GM12878 (cell line): Measurements from ENCODE around the gene CLDN19. TPM values are rescaled to one million over a fixed set of nuclear protein-coding genes. Genes with fewer than 3 reads are reported as not detected.

ENCODE experiments used
- ATAC-seq: fragments of 200-7000 bp; cut with Tn5 transposase; 3 replicates; pipeline ENCODE4 v1.9.1; 2020; ENCODE audit warnings: mild to moderate bottlenecking, moderate library complexity
- BruUV-seq: library from RNA; stranded (reverse); fragments of 400-500 nt; replicated peaks from 2 replicates; lab custom pipeline; 2021; lab: Mats Ljungman, UMichigan
- CTCF ChIA-PET: fragments of 300-600 bp; sonication (Branson Sonifier 250); formaldehyde crosslinking; extraction: SDS; loops from one replicate; lab custom pipeline; 2021; ENCODE audit warnings: inconsistent platforms; lab: Yijun Ruan, JAX
- POLR2A ChIA-PET: fragments of 350-600 bp; formaldehyde crosslinking; extraction: SDS; loops from one replicate; lab custom pipeline; 2021; ENCODE audit warnings: inconsistent platforms; lab: Charles Lee
- RAD21 ChIA-PET: fragments of 300-600 bp; sonication (Branson Sonifier 250); formaldehyde crosslinking; loops from one replicate; lab custom pipeline; 2023; ENCODE audit warnings: antibody characterized with exemption; ENCODE audit not compliant: unreplicated experiment; lab: Charles Lee
- SMC1A ChIA-PET: fragments of 300-600 bp; sonication (Branson Sonifier 250); formaldehyde crosslinking; loops from one replicate; lab custom pipeline; 2023; ENCODE audit not compliant: unreplicated experiment, uncharacterized antibody; lab: Charles Lee
- DNase-seq: peaks from one replicate; pipeline ENCODE4 v3.0.0-alpha.2; 2011; ENCODE audit warnings: low read depth, low spot score
- FAIRE-seq: peaks from 3 replicates; lab custom pipeline; 2011; peaks lifted over from hg19 to GRCh38; lab: Jason Lieb, UNC
- H2AFZ ChIP-seq: 2 replicates; pipeline ENCODE4 v1.6.0; 2011; ENCODE audit warnings: low read depth, low read length, control low read depth; ENCODE audit not compliant: control insufficient read depth
- H3K27ac ChIP-seq: 2 replicates; pipeline ENCODE4 v1.5.1; 2011; ENCODE audit warnings: control low read depth; ENCODE audit not compliant: control insufficient read depth, insufficient read depth
- H3K27me3 ChIP-seq, 2 experiments: replicated peaks in 1 of 2; 2 replicates each; pipeline versions ENCODE4 v1.6.0 to v1.6.1; 2011; ENCODE audit warnings: low read length in 1 of 2; ENCODE audit not compliant: control insufficient read depth in 2 of 2, insufficient read depth in 2 of 2
- H3K36me3 ChIP-seq, 2 experiments: 2 replicates each; pipeline ENCODE4 v1.5.1; 2011; ENCODE audit warnings: low read length in 1 of 2; ENCODE audit not compliant: control insufficient read depth in 2 of 2, insufficient read depth in 2 of 2
- H3K4me1 ChIP-seq: 2 replicates; pipeline ENCODE4 v1.6.1; 2011; ENCODE audit warnings: mild to moderate bottlenecking, low read length, moderate library complexity, mixed read lengths; ENCODE audit not compliant: control insufficient read depth, insufficient read depth
- H3K4me2 ChIP-seq: 2 replicates; pipeline ENCODE4 v1.6.0; 2011; ENCODE audit warnings: control low read depth; ENCODE audit not compliant: control insufficient read depth, insufficient read depth
- H3K4me3 ChIP-seq: fragments of 200-600 bp; sonication (generic); 2 replicates; pipeline ENCODE4 v1.5.1; 2016
- H3K79me2 ChIP-seq: 2 replicates; pipeline ENCODE4 v1.6.0; 2011; ENCODE audit warnings: low read length; ENCODE audit not compliant: control insufficient read depth, insufficient read depth
- H3K9ac ChIP-seq: 2 replicates; pipeline ENCODE4 v1.8.0; 2011; ENCODE audit warnings: low read length, control low read depth, mixed read lengths; ENCODE audit not compliant: control insufficient read depth, insufficient read depth
- H3K9me3 ChIP-seq: replicated peaks from 3 replicates; pipeline ENCODE4 v1.5.1; 2011; ENCODE audit warnings: mild to moderate bottlenecking, low read length; ENCODE audit not compliant: control insufficient read depth, insufficient read depth
- H4K20me1 ChIP-seq: 2 replicates; pipeline ENCODE4 v1.6.0; 2011; ENCODE audit not compliant: control insufficient read depth, insufficient read depth
- BACH1 ChIP-seq: fragments of 450-650 bp; IDR thresholded peaks from 2 replicates; pipeline ENCODE4 v1.6.1; 2017; ENCODE audit warnings: mild to moderate bottlenecking, borderline replicate concordance
- E2F8 ChIP-seq: fragments of 450-650 bp; IDR thresholded peaks from 2 replicates; pipeline ENCODE4 v1.6.1; 2018; ENCODE audit warnings: mild to moderate bottlenecking, low read depth, moderate library complexity; ENCODE audit not compliant: partially characterized antibody
- KLF5 ChIP-seq: fragments of 450-650 bp; IDR thresholded peaks from 2 replicates; pipeline ENCODE4 v1.6.1; 2014; ENCODE audit warnings: mild to moderate bottlenecking; ENCODE audit not compliant: partially characterized antibody
- MLLT1 ChIP-seq: fragments of 450-650 bp; IDR thresholded peaks from 2 replicates; pipeline ENCODE4 v1.6.1; 2016; ENCODE audit warnings: mild to moderate bottlenecking
- SUZ12 ChIP-seq: fragments of 200-600 bp; sonication (generic); IDR thresholded peaks from one replicate; pipeline ENCODE4 v1.6.1; 2018; ENCODE audit warnings: antibody characterized with exemption, mild to moderate bottlenecking; ENCODE audit not compliant: unreplicated experiment
- TBL1XR1 ChIP-seq: IDR thresholded peaks from 2 replicates; pipeline ENCODE4 v1.6.1; 2012; ENCODE audit warnings: low read depth, low read length, improper control_type of control experiment
- ZZZ3 ChIP-seq: IDR thresholded peaks from 2 replicates; pipeline ENCODE4 v1.6.1; 2011; ENCODE audit warnings: low read depth; ENCODE audit not compliant: control insufficient read depth, insufficient read length
- WGBS: methylation state at CpG from one replicate; pipeline ENCODE4 v1.1.6; 2016; ENCODE audit warnings: low lambda C conversion rate; ENCODE audit not compliant: insufficient replicate concordance, insufficient coverage; ENCODE audit errors: missing lambda C conversion rate; 5-methylcytosine and 5-hydroxymethylcytosine counted together
- in situ Hi-C: fragments of 300-500 bp; cut with MboI; formaldehyde crosslinking; loops from 9 replicates; pipeline ENCODE4 v1.14.3; 2018; ENCODE audit warnings: mixed read lengths
- intact Hi-C: fragments of 100-400 bp; cut with micrococcal nuclease; formaldehyde crosslinking; loops from one replicate; pipeline ENCODE4 v1.14.2; 2022; ENCODE audit not compliant: unreplicated experiment
- polyA plus RNA-seq, 11 experiments: library from polyadenylated mRNA; depleted of rRNA in 4 of 11; unstranded in 6 of 11; stranded (reverse) in 5 of 11; fragments of >200 nt; fragmentation: Nextera tagmentation in 4 of 11; fragmentation: Illumina TruSeq in 1 of 11; extraction: Ambion mirVana in 4 of 11; extraction: Trizol in 1 of 11; gene quantifications; 1 replicate in 1 of 11; 2 replicates in 10 of 11; pipeline versions ENCODE4 v1.2.1 to v1.2.3, GENCODE V29; 2011 to 2016; ENCODE audit warnings: inconsistent platforms in 2 of 11, missing spikeins in 2 of 11, low read depth in 1 of 11
- total RNA-seq, 4 experiments: library from RNA; depleted of rRNA in 3 of 4; stranded (reverse); fragments of >200 nt in 3 of 4; fragmentation: Illumina TruSeq in 1 of 4; extraction: Trizol in 1 of 4; gene quantifications; 2 replicates each; pipeline versions ENCODE4 v1.2.1 to v1.2.3, GENCODE V29; 2013 to 2021

CLDN19 gene
- total and polyA plus RNA-seq, 10 of the 15 experiments (the other 5 are each of a cell fraction or from before 2014, with no cell fraction given): not detected

DNA sequence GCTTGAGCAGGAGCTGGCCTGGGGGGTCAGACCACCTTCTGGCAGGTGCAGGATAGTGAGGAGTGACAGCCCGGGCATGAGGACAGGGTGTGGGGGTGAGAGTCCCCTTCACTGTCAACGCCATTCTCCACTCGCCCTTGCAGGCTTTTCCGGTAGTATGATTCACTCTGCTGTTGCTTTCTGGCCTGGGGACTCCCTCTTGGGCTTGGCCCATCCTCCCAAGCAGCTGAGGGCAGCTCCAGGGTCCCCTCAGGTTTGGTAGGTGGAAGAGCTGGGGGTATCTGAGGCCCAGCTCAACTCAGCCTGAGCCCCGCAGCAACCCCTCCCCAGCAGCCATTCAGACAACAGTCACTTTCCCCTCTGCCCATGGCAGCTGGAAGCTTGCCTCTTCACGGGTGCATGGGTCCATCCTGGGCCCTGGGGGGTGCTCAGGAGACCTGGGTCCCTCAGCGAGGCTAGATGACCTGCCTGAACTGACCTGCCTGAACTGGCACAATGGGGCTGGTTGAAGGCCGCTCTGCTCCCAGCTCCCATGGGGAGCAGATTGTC lies 1.3 kb downstream of the CLDN19 start:
- CTCF ChIA-PET: no interaction called here
- no peaks in the 10 kb centered on the region for H3K79me2 ChIP-seq
- SMC1A ChIA-PET: no interaction called here
- ATAC-seq: no peak
- no peaks in the 10 kb centered on the region for H3K36me3 ChIP-seq
- no peak for TF ChIP-seq BACH1
- TF ChIP-seq, all 136 proteins: peak for 0
- Histone ChIP-seq H2AFZ (no peak overlapping the region), H3K27me3 (no peaks in the 10 kb centered on the region), H3K9ac (no peak overlapping the region), H3K4me3 (no peak overlapping the region), H4K20me1 (no peaks in the 10 kb centered on the region), H3K4me2 (no peak overlapping the region), H3K27ac (no peak overlapping the region), H3K9me3 (no peaks in the 10 kb centered on the region), H3K4me1 (peaks cover 11% of the 10 kb centered on the region)
- no TSS peak for BruUV-seq
- FAIRE-seq: no peak
- RAD21 ChIA-PET: no interaction called here
- no peak for DNase-seq
- 45% methylated on average over 8 of the region's 8 CpGs for WGBS
- in situ Hi-C loops (loop anchor here (10.0 kb wide), 1 partner anchor 144 kb away; no protein-coding TSS in a partner anchor), intact Hi-C loops (no loop called here)
- POLR2A ChIA-PET: no interaction called here

DNA sequence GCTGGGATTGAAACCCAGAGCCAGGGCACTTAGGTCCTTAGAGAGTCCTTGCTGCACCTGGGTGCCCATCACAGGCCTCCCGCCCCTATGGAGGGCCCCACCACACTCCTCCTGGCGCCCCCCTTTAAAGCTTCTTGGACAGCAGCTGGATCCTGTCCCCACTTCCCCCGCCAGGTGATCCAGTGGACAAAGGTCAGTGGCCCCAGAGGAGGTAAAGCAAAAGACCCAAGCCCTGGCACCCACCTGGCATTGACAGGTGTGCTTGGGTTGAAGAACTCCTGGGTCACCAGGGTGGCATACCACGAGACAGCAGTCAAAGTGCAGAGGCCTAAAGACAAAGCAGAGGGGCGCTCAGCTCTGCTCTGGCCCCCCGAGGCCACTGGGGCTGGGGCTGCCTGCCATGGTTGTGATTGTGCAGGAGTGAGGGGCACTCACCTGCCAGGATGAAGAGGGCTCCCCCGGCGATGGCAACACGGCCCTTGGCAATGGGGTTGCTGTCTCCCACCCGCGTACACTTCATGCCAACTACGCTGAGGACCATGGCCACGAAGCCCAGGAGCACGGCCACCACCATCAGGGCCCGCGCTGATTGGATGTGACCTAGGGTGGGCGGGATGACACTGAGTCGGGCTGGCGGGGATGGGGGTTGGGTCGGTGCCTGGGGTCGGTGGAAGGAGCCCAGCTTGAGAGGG lies 1.9 kb downstream of the CLDN19 start:
- 48% methylated on average over 16 of the region's 21 CpGs for WGBS
- SMC1A ChIA-PET: no interaction called here
- ATAC-seq (no peak), DNase-seq (no peak), FAIRE-seq (no peak)
- Histone ChIP-seq H3K4me2 (no peak overlapping the region), H4K20me1 (no peaks in the 10 kb centered on the region), H3K27me3 (no peaks in the 10 kb centered on the region), H2AFZ (no peak overlapping the region), H3K4me1 (peaks cover 11% of the 10 kb centered on the region), H3K27ac (no peak overlapping the region), H3K36me3 (no peaks in the 10 kb centered on the region), H3K9me3 (no peaks in the 10 kb centered on the region), H3K4me3 (no peak overlapping the region), H3K9ac (no peak overlapping the region), H3K79me2 (no peaks in the 10 kb centered on the region)
- RAD21 ChIA-PET: no interaction called here
- in situ Hi-C loops (loop anchor here (10.0 kb wide), 1 partner anchor 143 kb away; no protein-coding TSS in a partner anchor), intact Hi-C loops (no loop called here)
- POLR2A ChIA-PET: no interaction called here
- TF ChIP-seq SUZ12 (no peak), MLLT1 (no peak), E2F8 (no peak), KLF5 (no peak), TBL1XR1 (no peak), ZZZ3 (no peak)
- BruUV-seq: no TSS peak
- CTCF ChIA-PET: interaction anchor here (0.9 kb wide), 1 partner anchor 58 kb away, joined by 5 read pairs; no protein-coding TSS in a partner anchor
